Parathyroid adenoma (tissue), 2 donors: ENCODE measurements around the gene ZMYM2.

Source experiments
- H2AFZ ChIP-seq: fragments of 300-600 bp; sonication (generic); one replicate; pipeline ENCODE4 v1.7.0; 2017; ENCODE audit warnings: antibody characterized with exemption, mild to moderate bottlenecking
- H3K27ac ChIP-seq: fragments of 300-600 bp; sonication (generic); one replicate; pipeline ENCODE4 v1.7.0; 2017
- H3K27me3 ChIP-seq: fragments of 300-600 bp; sonication (generic); one replicate; pipeline ENCODE4 v1.7.0; 2017; ENCODE audit warnings: low read length; ENCODE audit not compliant: control insufficient read depth, insufficient read depth
- H3K36me3 ChIP-seq: fragments of 300-600 bp; sonication (generic); one replicate; pipeline ENCODE4 v1.7.0; 2017; ENCODE audit warnings: low read length; ENCODE audit not compliant: control insufficient read depth, insufficient read depth
- H3K4me1 ChIP-seq: fragments of 300-600 bp; sonication (generic); one replicate; pipeline ENCODE4 v1.7.0; 2017; ENCODE audit warnings: control low read depth
- H3K4me2 ChIP-seq: fragments of 300-600 bp; sonication (generic); one replicate; pipeline ENCODE4 v1.7.0; 2017; ENCODE audit warnings: low read length
- H3K4me3 ChIP-seq: fragments of 300-600 bp; sonication (generic); one replicate; pipeline ENCODE4 v1.7.0; 2017; ENCODE audit warnings: low read depth, low read length
- H3K79me2 ChIP-seq: fragments of 300-600 bp; sonication (generic); one replicate; pipeline ENCODE4 v1.7.0; 2017; ENCODE audit warnings: control low read depth
- H3K9ac ChIP-seq: fragments of 300-600 bp; sonication (generic); one replicate; pipeline ENCODE4 v1.7.0; 2017; ENCODE audit warnings: mild to moderate bottlenecking
- H3K9me3 ChIP-seq: fragments of 300-600 bp; sonication (generic); one replicate; pipeline ENCODE4 v1.7.0; 2017; ENCODE audit warnings: low read length; ENCODE audit not compliant: control insufficient read depth
- TF ChIP-seq, protein P1 (sequence below): fragments of 300-600 bp; sonication (generic); IDR thresholded peaks from one replicate; pipeline ENCODE4 v1.7.0; 2017; ENCODE audit warnings: antibody characterized with exemption, mild to moderate bottlenecking
- donor health status: primary hyperparathyroidism.

The ZMYM2 gene

DNA sequence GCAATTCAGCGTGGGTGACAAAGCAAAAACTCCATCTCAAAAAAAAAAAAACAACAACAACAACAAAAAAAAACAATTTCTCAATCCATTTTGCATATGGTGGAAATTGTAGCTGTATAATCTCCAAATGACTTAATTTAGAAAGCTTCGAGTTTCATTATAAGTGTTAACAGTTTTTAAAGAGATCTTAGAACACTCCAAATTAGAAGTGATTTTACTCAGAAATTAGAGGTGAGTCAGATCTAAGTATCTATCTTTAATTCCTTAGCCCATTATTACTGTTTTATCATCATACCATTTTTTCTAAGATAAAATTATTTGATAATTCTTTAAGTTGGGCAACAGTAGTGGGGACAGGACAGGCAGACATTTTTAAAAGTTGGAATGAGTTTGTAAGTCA is 60.5 kb downstream of the ZMYM2 start:
- H3K27ac ChIP-seq: no peak overlapping the region
- no peaks in the 10 kb centered on the region for H3K36me3 ChIP-seq
- no peak overlapping the region for H2AFZ ChIP-seq
- no peak overlapping the region for H3K4me3 ChIP-seq
- TF ChIP-seq, protein P1, sequence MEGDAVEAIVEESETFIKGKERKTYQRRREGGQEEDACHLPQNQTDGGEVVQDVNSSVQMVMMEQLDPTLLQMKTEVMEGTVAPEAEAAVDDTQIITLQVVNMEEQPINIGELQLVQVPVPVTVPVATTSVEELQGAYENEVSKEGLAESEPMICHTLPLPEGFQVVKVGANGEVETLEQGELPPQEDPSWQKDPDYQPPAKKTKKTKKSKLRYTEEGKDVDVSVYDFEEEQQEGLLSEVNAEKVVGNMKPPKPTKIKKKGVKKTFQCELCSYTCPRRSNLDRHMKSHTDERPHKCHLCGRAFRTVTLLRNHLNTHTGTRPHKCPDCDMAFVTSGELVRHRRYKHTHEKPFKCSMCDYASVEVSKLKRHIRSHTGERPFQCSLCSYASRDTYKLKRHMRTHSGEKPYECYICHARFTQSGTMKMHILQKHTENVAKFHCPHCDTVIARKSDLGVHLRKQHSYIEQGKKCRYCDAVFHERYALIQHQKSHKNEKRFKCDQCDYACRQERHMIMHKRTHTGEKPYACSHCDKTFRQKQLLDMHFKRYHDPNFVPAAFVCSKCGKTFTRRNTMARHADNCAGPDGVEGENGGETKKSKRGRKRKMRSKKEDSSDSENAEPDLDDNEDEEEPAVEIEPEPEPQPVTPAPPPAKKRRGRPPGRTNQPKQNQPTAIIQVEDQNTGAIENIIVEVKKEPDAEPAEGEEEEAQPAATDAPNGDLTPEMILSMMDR: no peak
- no peaks in the 10 kb centered on the region for H3K27me3 ChIP-seq
- no peak overlapping the region for H3K4me2 ChIP-seq
- peaks cover 5% of the 10 kb centered on the region for H3K4me1 ChIP-seq
- H3K79me2 ChIP-seq: peaks cover 6% of the 10 kb centered on the region
- H3K9me3 ChIP-seq: no peaks in the 10 kb centered on the region
- no peak overlapping the region for H3K9ac ChIP-seq

DNA sequence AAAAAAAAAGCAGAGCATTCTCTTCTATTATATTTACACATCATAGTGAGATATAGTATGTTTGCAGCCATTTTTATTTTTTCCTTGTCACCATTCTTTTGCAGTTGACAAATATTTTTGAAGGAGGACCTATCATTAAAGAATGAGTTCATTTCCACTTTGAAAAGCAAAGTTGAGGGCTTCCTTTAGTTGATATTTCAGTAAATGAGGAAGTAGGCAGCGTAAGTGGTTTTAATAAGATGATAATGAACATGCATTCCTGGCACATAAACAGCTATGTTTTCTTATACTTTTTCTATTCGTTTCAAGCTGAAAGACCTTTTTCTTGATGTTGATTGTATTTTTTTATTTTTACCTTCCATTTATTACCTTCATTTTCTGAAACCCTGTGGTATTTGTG is 66.2 kb downstream of the ZMYM2 start:
- TF ChIP-seq, protein P1: no peak
- H3K9ac ChIP-seq: no peak overlapping the region
- no peak overlapping the region for H3K4me3 ChIP-seq
- no peaks in the 10 kb centered on the region for H3K36me3 ChIP-seq
- no peaks in the 10 kb centered on the region for H3K27me3 ChIP-seq
- no peak overlapping the region for H3K27ac ChIP-seq
- H3K4me2 ChIP-seq: no peak overlapping the region
- no peaks in the 10 kb centered on the region for H3K79me2 ChIP-seq
- H3K4me1 ChIP-seq: peaks cover 5% of the 10 kb centered on the region
- H3K9me3 ChIP-seq: no peaks in the 10 kb centered on the region
- H2AFZ ChIP-seq: no peak overlapping the region

DNA sequence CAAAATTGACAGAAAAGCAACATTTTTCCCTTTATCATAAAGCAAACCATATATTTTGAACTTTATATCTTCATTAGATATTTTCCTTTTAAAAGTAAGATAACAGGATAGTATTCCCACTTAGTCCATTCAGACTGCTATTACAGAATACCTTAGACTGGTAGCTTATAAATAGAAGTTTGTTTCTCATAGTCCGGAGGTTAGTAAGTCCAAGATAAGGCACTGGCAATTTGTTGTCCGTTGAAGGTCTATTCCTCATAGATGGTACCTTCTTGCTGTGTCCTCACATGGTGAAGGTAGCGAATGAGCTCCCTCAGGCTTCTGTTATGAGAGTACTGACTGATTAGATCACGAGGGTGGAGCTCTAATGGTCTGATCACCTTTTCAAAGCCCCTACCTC is 70.4 kb downstream of the ZMYM2 start:
- Histone ChIP-seq H2AFZ (no peak overlapping the region), H3K4me3 (no peak overlapping the region), H3K9ac (no peak overlapping the region), H3K79me2 (no peaks in the 10 kb centered on the region), H3K9me3 (no peaks in the 10 kb centered on the region), H3K36me3 (no peaks in the 10 kb centered on the region), H3K4me2 (no peak overlapping the region), H3K27me3 (no peaks in the 10 kb centered on the region), H3K4me1 (no peaks in the 10 kb centered on the region), H3K27ac (no peak overlapping the region)
- TF ChIP-seq, protein P1: no peak

DNA sequence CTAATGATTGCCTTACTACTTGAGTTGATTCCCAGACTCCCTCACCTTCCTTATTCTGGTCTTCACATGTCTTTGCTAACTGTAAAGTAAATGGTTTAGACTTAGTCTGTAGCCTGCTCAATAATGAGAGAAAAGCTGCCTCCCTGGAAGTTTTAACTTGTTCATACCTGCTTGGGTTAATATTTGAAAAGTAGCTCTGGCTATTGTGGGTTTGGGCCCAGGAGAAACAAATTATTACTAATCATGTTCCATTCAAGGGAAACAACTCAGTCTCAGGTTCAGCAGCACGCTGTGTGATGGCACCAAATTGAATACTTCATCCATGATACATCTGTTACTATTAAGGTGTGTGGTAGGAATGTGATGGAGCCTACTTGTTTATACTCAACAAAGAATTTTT is 75.0 kb downstream of the ZMYM2 start:
- no peaks in the 10 kb centered on the region for H3K36me3 ChIP-seq
- H2AFZ ChIP-seq: no peak overlapping the region
- no peak overlapping the region for H3K27ac ChIP-seq
- H3K79me2 ChIP-seq: peaks cover 7% of the 10 kb centered on the region
- H3K9me3 ChIP-seq: no peaks in the 10 kb centered on the region
- no peaks in the 10 kb centered on the region for H3K4me1 ChIP-seq
- TF ChIP-seq, protein P1: no peak
- H3K4me3 ChIP-seq: no peak overlapping the region
- no peaks in the 10 kb centered on the region for H3K27me3 ChIP-seq
- no peak overlapping the region for H3K9ac ChIP-seq
- H3K4me2 ChIP-seq: no peak overlapping the region

DNA sequence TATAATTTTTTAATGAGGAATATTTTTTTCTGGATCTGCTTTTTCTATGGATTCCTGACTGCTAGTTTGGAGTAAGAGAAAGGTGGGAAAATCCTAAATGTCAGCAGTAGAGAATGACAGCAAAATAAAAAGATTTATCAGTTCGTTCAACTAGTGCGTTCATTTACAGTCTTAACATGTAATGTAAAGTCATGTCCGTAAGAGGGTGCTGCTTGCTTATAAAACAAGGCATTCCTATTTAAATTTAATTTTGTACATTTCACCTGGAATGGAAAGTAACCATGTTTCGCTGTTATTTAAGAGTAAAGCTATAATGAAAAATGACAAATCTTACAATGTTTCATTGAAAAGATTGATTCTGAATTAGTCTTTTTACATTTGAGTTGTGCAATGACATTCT is 76.6 kb downstream of the ZMYM2 start:
- no peaks in the 10 kb centered on the region for H3K36me3 ChIP-seq
- TF ChIP-seq, protein P1: no peak
- H3K9me3 ChIP-seq: no peaks in the 10 kb centered on the region
- H3K4me2 ChIP-seq: no peak overlapping the region
- peaks cover 9% of the 10 kb centered on the region for H3K79me2 ChIP-seq
- H3K4me1 ChIP-seq: no peaks in the 10 kb centered on the region
- no peak overlapping the region for H2AFZ ChIP-seq
- no peaks in the 10 kb centered on the region for H3K27me3 ChIP-seq
- no peak overlapping the region for H3K4me3 ChIP-seq
- no peak overlapping the region for H3K9ac ChIP-seq
- no peak overlapping the region for H3K27ac ChIP-seq
